ENCODE measurements around the gene SDK1.

The SDK1 gene

DNA sequence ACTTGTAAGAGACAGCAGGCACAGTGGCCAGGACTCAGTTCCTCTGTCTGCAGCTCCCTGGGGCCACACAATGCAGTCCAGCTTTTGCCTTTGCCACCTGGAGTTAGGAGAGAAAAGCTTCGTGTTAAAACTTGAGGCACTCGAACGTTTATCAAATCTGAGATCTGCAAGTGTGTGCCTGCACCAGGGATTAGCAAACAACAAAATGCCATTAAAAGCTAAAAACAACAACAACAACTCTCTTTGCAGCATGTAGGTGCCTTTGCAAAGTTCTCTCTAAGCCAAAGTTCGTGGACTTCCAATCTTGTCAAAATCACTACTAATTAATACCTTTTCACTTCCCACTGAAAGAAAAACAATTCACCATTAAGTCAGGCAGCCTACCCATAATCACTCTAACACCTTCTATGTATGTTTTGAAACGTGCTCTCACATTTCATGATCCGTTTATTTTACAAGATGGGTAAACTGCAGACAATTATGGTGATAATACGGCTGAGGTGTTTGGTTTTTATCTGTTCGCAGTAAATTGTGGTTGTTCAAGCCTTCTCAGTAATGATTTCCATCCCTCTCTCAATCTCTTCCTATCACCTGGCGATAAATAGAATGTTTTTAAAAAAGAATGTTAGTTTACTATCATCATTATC is 36.2 kb upstream of the SDK1 start:
- Histone ChIP-seq H2BK120ac (ENCODE audit: low read depth, low read length) (no peak overlapping the region), H4K8ac (ENCODE audit: low read depth, low read length) (no peak overlapping the region), H3K4me2 (ENCODE audit: insufficient read depth, low read length, poor library complexity, severe bottlenecking) (no peak overlapping the region), H3K9ac (ENCODE audit: low read depth, low read length, poor library complexity) (no peak overlapping the region), H2BK15ac (ENCODE audit: low read length) (no peak overlapping the region), H3K79me1 (ENCODE audit: low read depth, low read length) (no peaks in the 10 kb centered on the region), H3K18ac (ENCODE audit: low read length) (no peak overlapping the region), H2BK5ac (ENCODE audit: low read length) (no peak overlapping the region), H3K27me3 (ENCODE audit: control insufficient read depth in 3 of 3, insufficient read depth in 3 of 3, low read depth in 1 of 3, low read length in 3 of 3) (no peaks in the 10 kb centered on the region), H3K4me1 (ENCODE audit: control insufficient read depth in 2 of 2, insufficient read depth in 1 of 2, low read depth in 1 of 2, low read length in 2 of 2) (peaks cover 2 to 8% of the 10 kb centered on the region in 2 donors), H3K9me3 (replicated peaks in 1 of 2; ENCODE audit: control insufficient read depth in 2 of 2, insufficient read depth in 1 of 2, low read depth in 1 of 2, low read length in 2 of 2) (no peaks in the 10 kb centered on the region), H3K14ac (ENCODE audit: low read length) (no peak overlapping the region), H4K91ac (ENCODE audit: low read depth, low read length, poor library complexity) (no peak overlapping the region), H2AFZ (ENCODE audit: low read length) (no peak overlapping the region), H2AK5ac (ENCODE audit: low read depth, low read length) (no peak overlapping the region), H3K36me3 (replicated peaks in 1 of 2; ENCODE audit: control insufficient read depth in 2 of 2, insufficient read depth in 2 of 2, low read length in 2 of 2) (no peaks in the 10 kb centered on the region), H3K27ac (replicated peaks; ENCODE audit: low read length) (no peak overlapping the region), H3K4ac (ENCODE audit: low read length) (no peak overlapping the region), H2BK12ac (ENCODE audit: low read length) (no peak overlapping the region), H3K4me3 (ENCODE audit: low read length in 2 of 2) (no peak overlapping the region), H3K23ac (ENCODE audit: low read depth, low read length, poor library complexity) (no peak overlapping the region)
- DNase-seq (ENCODE audit: low spot score), result no peak
- WGBS, 2 donors (ENCODE audit: extremely low coverage in 2 of 2, insufficient read length in 2 of 2, insufficient replicate concordance in 1 of 2), result no CpG with 5 or more reads among the region's 9 CpGs

DNA sequence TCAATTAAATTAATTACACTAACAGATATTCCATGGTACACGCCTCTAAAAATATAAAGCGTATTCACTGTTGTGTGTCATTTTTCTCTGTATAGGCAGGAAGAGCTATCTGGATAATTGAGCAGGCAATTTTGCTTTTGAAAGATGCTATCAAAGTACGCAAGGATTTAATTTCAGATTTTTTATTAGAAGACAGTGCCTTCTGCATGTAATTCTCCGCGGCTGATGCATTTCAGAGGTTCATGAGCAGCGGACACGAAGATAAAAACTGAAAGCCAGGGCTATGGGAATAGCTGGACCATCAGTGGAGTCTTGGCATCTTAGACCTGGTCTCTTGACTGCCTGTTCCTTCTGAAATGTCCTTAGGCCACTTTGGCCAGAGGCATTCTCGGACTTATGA is 35.7 kb upstream of the SDK1 start:
- peaks cover 0 to under 1% of the 10 kb centered on the region in 2 donors for H3K9me3 ChIP-seq (replicated peaks in 1 of 2; ENCODE audit: control insufficient read depth in 2 of 2, insufficient read depth in 1 of 2, low read depth in 1 of 2, low read length in 2 of 2)
- no peaks in the 10 kb centered on the region for H3K36me3 ChIP-seq (replicated peaks in 1 of 2; ENCODE audit: control insufficient read depth in 2 of 2, insufficient read depth in 2 of 2, low read length in 2 of 2)
- no peak overlapping the region for H3K23ac ChIP-seq (ENCODE audit: low read depth, low read length, poor library complexity)
- no peak overlapping the region for H2AFZ ChIP-seq (ENCODE audit: low read length)
- no peak overlapping the region for H3K9ac ChIP-seq (ENCODE audit: low read depth, low read length, poor library complexity)
- H3K4ac ChIP-seq (ENCODE audit: low read length), result no peak overlapping the region
- H3K4me1 ChIP-seq (ENCODE audit: control insufficient read depth in 2 of 2, insufficient read depth in 1 of 2, low read depth in 1 of 2, low read length in 2 of 2), result peaks cover 0 to 8% of the 10 kb centered on the region in 2 donors
- no peak for DNase-seq (ENCODE audit: low spot score)
- H4K8ac ChIP-seq (ENCODE audit: low read depth, low read length), result no peak overlapping the region
- no peak overlapping the region for H2BK12ac ChIP-seq (ENCODE audit: low read length)
- no peak overlapping the region for H2BK15ac ChIP-seq (ENCODE audit: low read length)
- H3K27me3 ChIP-seq (ENCODE audit: control insufficient read depth in 3 of 3, insufficient read depth in 3 of 3, low read depth in 1 of 3, low read length in 3 of 3), result no peaks in the 10 kb centered on the region
- H3K14ac ChIP-seq (ENCODE audit: low read length), result no peak overlapping the region
- H3K4me3 ChIP-seq (ENCODE audit: low read length in 2 of 2), result no peak overlapping the region
- no peak overlapping the region for H3K4me2 ChIP-seq (ENCODE audit: insufficient read depth, low read length, poor library complexity, severe bottlenecking)
- H3K27ac ChIP-seq (replicated peaks; ENCODE audit: low read length), result no peak overlapping the region
- H2BK5ac ChIP-seq (ENCODE audit: low read length), result no peak overlapping the region
- no peaks in the 10 kb centered on the region for H3K79me1 ChIP-seq (ENCODE audit: low read depth, low read length)
- H2BK120ac ChIP-seq (ENCODE audit: low read depth, low read length), result no peak overlapping the region
- H4K91ac ChIP-seq (ENCODE audit: low read depth, low read length, poor library complexity), result no peak overlapping the region
- H2AK5ac ChIP-seq (ENCODE audit: low read depth, low read length), result no peak overlapping the region
- no CpG with 5 or more reads among the region's 8 CpGs for WGBS, 2 donors (ENCODE audit: extremely low coverage in 2 of 2, insufficient read length in 2 of 2, insufficient replicate concordance in 1 of 2)
- no peak overlapping the region for H3K18ac ChIP-seq (ENCODE audit: low read length)

DNA sequence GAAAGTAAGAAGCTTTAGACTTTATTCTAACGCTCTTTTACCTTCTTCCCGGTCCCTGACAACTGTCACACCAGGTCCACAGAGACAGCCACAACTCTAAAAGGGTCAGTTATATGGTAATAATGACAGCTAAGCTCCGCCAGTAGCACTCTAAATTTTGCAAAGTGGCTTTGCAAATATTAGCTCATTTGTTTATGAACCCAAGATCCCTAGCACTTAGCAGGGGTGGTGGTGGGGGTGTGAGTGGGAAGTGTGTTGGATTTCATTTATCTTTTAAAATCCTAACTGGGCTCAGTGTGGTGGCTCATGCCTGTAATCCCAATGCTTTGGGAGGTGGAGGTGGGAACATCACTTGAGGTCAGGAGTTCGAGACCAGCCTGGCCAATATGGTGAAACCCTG is 34.8 kb upstream of the SDK1 start:
- no peak overlapping the region for H2BK12ac ChIP-seq (ENCODE audit: low read length)
- no peak overlapping the region for H2AFZ ChIP-seq (ENCODE audit: low read length)
- no peak overlapping the region for H3K27ac ChIP-seq (replicated peaks; ENCODE audit: low read length)
- H3K4me3 ChIP-seq (ENCODE audit: low read length in 2 of 2), result no peak overlapping the region
- no peaks in the 10 kb centered on the region for H3K27me3 ChIP-seq (ENCODE audit: control insufficient read depth in 3 of 3, insufficient read depth in 3 of 3, low read depth in 1 of 3, low read length in 3 of 3)
- H3K79me1 ChIP-seq (ENCODE audit: low read depth, low read length), result no peaks in the 10 kb centered on the region
- no peak overlapping the region for H4K8ac ChIP-seq (ENCODE audit: low read depth, low read length)
- no peaks in the 10 kb centered on the region for H3K36me3 ChIP-seq (replicated peaks in 1 of 2; ENCODE audit: control insufficient read depth in 2 of 2, insufficient read depth in 2 of 2, low read length in 2 of 2)
- H4K91ac ChIP-seq (ENCODE audit: low read depth, low read length, poor library complexity), result no peak overlapping the region
- H3K23ac ChIP-seq (ENCODE audit: low read depth, low read length, poor library complexity), result no peak overlapping the region
- H3K9me3 ChIP-seq (replicated peaks in 1 of 2; ENCODE audit: control insufficient read depth in 2 of 2, insufficient read depth in 1 of 2, low read depth in 1 of 2, low read length in 2 of 2), result peaks cover 0 to 2% of the 10 kb centered on the region in 2 donors
- no peak overlapping the region for H3K9ac ChIP-seq (ENCODE audit: low read depth, low read length, poor library complexity)
- H3K4ac ChIP-seq (ENCODE audit: low read length), result no peak overlapping the region
- no peak for DNase-seq (ENCODE audit: low spot score)
- H3K14ac ChIP-seq (ENCODE audit: low read length), result no peak overlapping the region
- H3K4me2 ChIP-seq (ENCODE audit: insufficient read depth, low read length, poor library complexity, severe bottlenecking), result no peak overlapping the region
- H3K4me1 ChIP-seq (ENCODE audit: control insufficient read depth in 2 of 2, insufficient read depth in 1 of 2, low read depth in 1 of 2, low read length in 2 of 2), result peaks cover 0 to 7% of the 10 kb centered on the region in 2 donors
- H2BK5ac ChIP-seq (ENCODE audit: low read length), result no peak overlapping the region
- H2BK120ac ChIP-seq (ENCODE audit: low read depth, low read length), result no peak overlapping the region
- H2BK15ac ChIP-seq (ENCODE audit: low read length), result no peak overlapping the region
- H2AK5ac ChIP-seq (ENCODE audit: low read depth, low read length), result no peak overlapping the region
- no CpG with 5 or more reads among the region's 4 CpGs for WGBS, 2 donors (ENCODE audit: extremely low coverage in 2 of 2, insufficient read length in 2 of 2, insufficient replicate concordance in 1 of 2)
- no peak overlapping the region for H3K18ac ChIP-seq (ENCODE audit: low read length)

DNA sequence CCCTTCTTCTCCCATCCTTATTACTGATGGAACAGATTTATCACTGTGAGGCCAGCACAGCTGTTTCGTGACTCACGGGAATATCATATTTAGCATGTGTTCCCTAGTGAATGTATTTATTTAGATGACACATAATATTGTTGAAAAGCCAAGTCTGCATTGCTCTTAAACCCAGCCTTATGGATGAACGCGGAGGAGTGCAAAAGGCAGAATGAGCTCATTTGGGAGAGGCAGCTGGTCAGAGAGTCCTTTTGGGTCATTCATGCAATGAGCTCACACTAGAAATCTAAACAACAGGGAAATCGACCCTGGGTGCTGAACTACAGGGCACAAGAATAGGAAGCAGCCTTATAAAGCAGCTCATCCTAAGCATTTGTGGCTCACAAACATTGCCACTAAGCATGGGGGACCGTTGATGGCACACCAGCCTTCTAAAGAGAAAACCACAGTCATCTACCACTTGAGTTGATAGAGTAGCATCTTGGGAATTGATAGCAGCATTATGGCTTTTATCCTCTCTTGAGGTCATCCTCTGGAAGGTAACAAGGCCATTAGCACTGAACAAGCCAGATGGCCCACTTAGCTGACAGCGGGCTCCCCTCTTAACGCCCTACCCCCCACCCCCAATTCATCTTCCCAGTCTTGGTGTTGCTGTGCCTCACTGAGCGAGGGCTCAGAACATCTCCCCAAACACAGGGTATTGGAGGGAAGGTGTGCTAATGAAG is 32.9 kb upstream of the SDK1 start:
- Histone ChIP-seq H3K27me3 (ENCODE audit: control insufficient read depth in 3 of 3, insufficient read depth in 3 of 3, low read depth in 1 of 3, low read length in 3 of 3) (no peaks in the 10 kb centered on the region), H4K91ac (ENCODE audit: low read depth, low read length, poor library complexity) (no peak overlapping the region), H2BK5ac (ENCODE audit: low read length) (no peak overlapping the region), H2AK5ac (ENCODE audit: low read depth, low read length) (no peak overlapping the region), H2BK120ac (ENCODE audit: low read depth, low read length) (no peak overlapping the region), H2AFZ (ENCODE audit: low read length) (no peak overlapping the region), H4K8ac (ENCODE audit: low read depth, low read length) (no peak overlapping the region), H3K4me2 (ENCODE audit: insufficient read depth, low read length, poor library complexity, severe bottlenecking) (no peak overlapping the region), H3K27ac (replicated peaks; ENCODE audit: low read length) (no peak overlapping the region), H2BK15ac (ENCODE audit: low read length) (no peak overlapping the region), H3K79me1 (ENCODE audit: low read depth, low read length) (no peaks in the 10 kb centered on the region), H3K23ac (ENCODE audit: low read depth, low read length, poor library complexity) (no peak overlapping the region), H3K36me3 (replicated peaks in 1 of 2; ENCODE audit: control insufficient read depth in 2 of 2, insufficient read depth in 2 of 2, low read length in 2 of 2) (no peaks in the 10 kb centered on the region), H3K18ac (ENCODE audit: low read length) (no peak overlapping the region), H3K4me1 (ENCODE audit: control insufficient read depth in 2 of 2, insufficient read depth in 1 of 2, low read depth in 1 of 2, low read length in 2 of 2) (peaks cover 0 to 7% of the 10 kb centered on the region in 2 donors), H3K4ac (ENCODE audit: low read length) (no peak overlapping the region), H3K4me3 (ENCODE audit: low read length in 2 of 2) (no peak overlapping the region), H3K9me3 (replicated peaks in 1 of 2; ENCODE audit: control insufficient read depth in 2 of 2, insufficient read depth in 1 of 2, low read depth in 1 of 2, low read length in 2 of 2) (peaks cover 0 to 4% of the 10 kb centered on the region in 2 donors), H3K14ac (ENCODE audit: low read length) (no peak overlapping the region), H2BK12ac (ENCODE audit: low read length) (no peak overlapping the region), H3K9ac (ENCODE audit: low read depth, low read length, poor library complexity) (no peak overlapping the region)
- no peak for DNase-seq (ENCODE audit: low spot score)
- no CpG with 5 or more reads among the region's 9 CpGs for WGBS, 2 donors (ENCODE audit: extremely low coverage in 2 of 2, insufficient read length in 2 of 2, insufficient replicate concordance in 1 of 2)
